Ishikawa (cell line): ENCODE results near the gene THOC2.

Source experiments
- CEBPB ChIP-seq: IDR thresholded peaks from 2 replicates; pipeline ENCODE4 v1.6.1; 2012
- CREB1 ChIP-seq: IDR thresholded peaks from 2 replicates; pipeline ENCODE4 v1.6.1; 2012; ENCODE audit warnings: low read depth
- EGR1 ChIP-seq: IDR thresholded peaks from 2 replicates; pipeline ENCODE4 v1.6.1; 2012
- EP300 ChIP-seq: IDR thresholded peaks from 2 replicates; pipeline ENCODE4 v1.6.1; 2012; ENCODE audit warnings: borderline replicate concordance
- FOXM1 ChIP-seq: IDR thresholded peaks from 2 replicates; pipeline ENCODE4 v1.6.1; 2012; ENCODE audit warnings: low read depth, borderline replicate concordance
- MAX ChIP-seq: IDR thresholded peaks from 2 replicates; pipeline ENCODE4 v1.6.1; 2012
- NFIC ChIP-seq: IDR thresholded peaks from 2 replicates; pipeline ENCODE4 v1.6.1; 2012
- RAD21 ChIP-seq: IDR thresholded peaks from 2 replicates; pipeline ENCODE4 v1.6.1; 2012; ENCODE audit warnings: low read depth
- REST ChIP-seq: IDR thresholded peaks from 2 replicates; pipeline ENCODE4 v1.6.1; 2012; ENCODE audit warnings: low read depth, mild to moderate bottlenecking
- TAF1 ChIP-seq: IDR thresholded peaks from 2 replicates; pipeline ENCODE4 v1.6.1; 2012; ENCODE audit warnings: low read depth, mild to moderate bottlenecking
- TCF12 ChIP-seq: IDR thresholded peaks from 2 replicates; pipeline ENCODE4 v1.6.1; 2012; ENCODE audit warnings: low read depth
- TEAD4 ChIP-seq: IDR thresholded peaks from 2 replicates; pipeline ENCODE4 v1.6.1; 2012
- USF1 ChIP-seq: IDR thresholded peaks from 2 replicates; pipeline ENCODE4 v1.6.1; 2012
- YY1 ChIP-seq: IDR thresholded peaks from 2 replicates; pipeline ENCODE4 v1.6.1; 2012; ENCODE audit warnings: low read depth
- ZBTB7A ChIP-seq: IDR thresholded peaks from 2 replicates; pipeline ENCODE4 v1.6.1; 2012; ENCODE audit warnings: low read depth

THOC2 gene

GRCh38 chrX:123698979-123699520 is 33.8 kb downstream of the THOC2 start:
- TF ChIP-seq RAD21 (no peak), YY1 (no peak), ZBTB7A (no peak), CREB1 (no peak), EGR1 (no peak), USF1 (no peak), NFIC (no peak), TCF12 (no peak), MAX (no peak), CEBPB (no peak), TEAD4 (no peak), EP300 (no peak), TAF1 (no peak), REST (no peak), FOXM1 (no peak)

- TF ChIP-seq USF1 (no peak), RAD21 (no peak)
Measured at GRCh38 chrX:123696334-123696733, 36.5 kb downstream of the THOC2 start.

GRCh38 chrX:123695242-123695641 is 37.6 kb downstream of the THOC2 start:
- TF ChIP-seq FOXM1: no peak

- TF ChIP-seq MAX: no peak
Measured at GRCh38 chrX:123691776-123692175, 41.1 kb downstream of the THOC2 start.

GRCh38 chrX:123688524-123688923 is 44.3 kb downstream of the THOC2 start:
- no peak for TF ChIP-seq FOXM1
- no peak for TF ChIP-seq TCF12
- no peak for TF ChIP-seq TAF1
- no peak for TF ChIP-seq USF1
- no peak for TF ChIP-seq CREB1
- TF ChIP-seq YY1: no peak
- TF ChIP-seq RAD21: no peak
- TF ChIP-seq EP300: no peak
- no peak for TF ChIP-seq EGR1
- TF ChIP-seq CEBPB: no peak

GRCh38 chrX:123685232-123685631 is 47.6 kb downstream of the THOC2 start:
- TF ChIP-seq USF1 (no peak), CREB1 (no peak), FOXM1 (no peak), YY1 (no peak), TEAD4 (no peak), TCF12 (no peak), RAD21 (no peak), TAF1 (no peak), NFIC (no peak), EGR1 (no peak)

- no peak for TF ChIP-seq EGR1
- TF ChIP-seq EP300: no peak
- no peak for TF ChIP-seq TEAD4
- TF ChIP-seq TAF1: no peak
- TF ChIP-seq TCF12: no peak
- no peak for TF ChIP-seq CEBPB
- TF ChIP-seq REST: no peak
- TF ChIP-seq USF1: no peak
- no peak for TF ChIP-seq FOXM1
- no peak for TF ChIP-seq CREB1
- no peak for TF ChIP-seq ZBTB7A
- TF ChIP-seq YY1: no peak
- TF ChIP-seq NFIC: no peak
- TF ChIP-seq RAD21: no peak
- TF ChIP-seq MAX: no peak
Measured at GRCh38 chrX:123682186-123682585, 50.7 kb downstream of the THOC2 start.
